Activated CD8-positive, alpha-beta memory T cell treated with anti-CD3 and anti-CD28 coated beads, Interleukin-2, amount 50 U/mL, for 24 hours (primary cell): Measurements from ENCODE around the gene API5.
"Not testable (repeated sequence)": the region's sequence is repeated elsewhere in the genome, so short reads cannot be mapped to it uniquely, and the experiment has no call there.

ENCODE experiments used
- DNase-seq: peaks from one replicate; pipeline ENCODE4 v3.0.0-alpha.2; 2020; ENCODE audit errors: extremely low read depth

Gene API5

DNA sequence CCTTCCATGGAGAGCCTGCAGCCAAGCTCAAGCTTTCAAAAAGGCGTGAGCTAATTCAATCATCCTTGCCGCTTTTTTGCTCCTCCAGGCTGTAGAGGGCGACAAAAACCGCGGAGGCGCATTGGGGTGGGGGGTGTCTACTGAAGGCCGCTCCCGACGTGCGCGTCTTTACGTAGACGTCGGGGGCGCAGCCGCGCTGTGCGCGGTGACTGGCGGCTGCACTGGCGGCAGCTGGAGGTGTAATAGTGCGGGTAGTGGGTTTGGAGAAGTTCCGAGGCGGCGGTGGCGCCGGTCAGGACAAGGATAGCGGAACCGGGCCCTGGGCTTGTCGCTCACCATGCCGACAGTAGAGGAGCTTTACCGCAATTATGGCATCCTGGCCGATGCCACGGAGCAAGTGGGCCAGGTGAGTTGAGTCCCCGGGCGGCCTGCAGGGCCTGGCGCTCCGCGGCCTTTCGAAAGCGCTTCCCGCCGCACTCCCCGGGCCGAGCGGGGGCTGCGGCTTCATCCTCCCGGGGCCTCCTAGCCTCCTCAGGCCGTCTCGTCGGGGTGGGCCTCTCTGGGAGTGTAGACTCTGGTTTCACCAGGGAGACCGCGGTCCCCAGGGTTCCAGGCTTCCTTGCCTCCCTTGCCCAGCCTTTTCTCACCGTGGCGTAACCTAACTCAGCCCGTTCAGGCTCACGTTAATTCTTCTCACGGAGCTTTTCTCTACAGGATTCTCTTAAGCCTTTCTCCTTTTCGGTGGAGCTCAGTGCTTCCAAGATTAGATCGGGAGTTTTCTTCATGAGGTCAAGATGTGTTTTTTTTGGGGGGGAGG lies at the start of gene API5:
Gene API5 (plus strand): TSS at position 206 of the 817 bp plus-strand sequence. CDS start 132 bp downstream, at position 338.
- peak; percentile 80 for DNase-seq

- DNase-seq = no peak
Observed at GRCh38 chr11:43267856-43268580, 43.8 kb upstream of the API5 start.

DNA sequence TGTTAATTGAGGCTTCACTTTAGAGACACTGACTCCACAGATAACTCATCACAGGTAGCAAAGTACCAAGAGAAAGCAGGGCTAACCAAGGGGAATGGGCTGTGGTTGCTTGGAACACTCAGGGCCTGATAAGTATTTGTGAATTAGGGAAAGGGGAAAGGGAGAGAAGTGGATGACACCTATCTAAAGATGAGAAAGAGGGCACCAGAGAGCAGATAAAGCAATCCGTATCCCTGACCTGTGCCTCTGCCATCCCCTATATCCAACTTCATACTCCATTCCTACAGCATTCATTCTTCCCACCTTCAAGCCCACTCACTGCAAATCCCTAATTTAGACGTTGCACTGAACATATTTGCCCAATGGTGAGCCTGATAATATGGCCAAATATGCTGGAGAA lies 43.0 kb upstream of the API5 start:
- DNase-seq = no peak

DNA sequence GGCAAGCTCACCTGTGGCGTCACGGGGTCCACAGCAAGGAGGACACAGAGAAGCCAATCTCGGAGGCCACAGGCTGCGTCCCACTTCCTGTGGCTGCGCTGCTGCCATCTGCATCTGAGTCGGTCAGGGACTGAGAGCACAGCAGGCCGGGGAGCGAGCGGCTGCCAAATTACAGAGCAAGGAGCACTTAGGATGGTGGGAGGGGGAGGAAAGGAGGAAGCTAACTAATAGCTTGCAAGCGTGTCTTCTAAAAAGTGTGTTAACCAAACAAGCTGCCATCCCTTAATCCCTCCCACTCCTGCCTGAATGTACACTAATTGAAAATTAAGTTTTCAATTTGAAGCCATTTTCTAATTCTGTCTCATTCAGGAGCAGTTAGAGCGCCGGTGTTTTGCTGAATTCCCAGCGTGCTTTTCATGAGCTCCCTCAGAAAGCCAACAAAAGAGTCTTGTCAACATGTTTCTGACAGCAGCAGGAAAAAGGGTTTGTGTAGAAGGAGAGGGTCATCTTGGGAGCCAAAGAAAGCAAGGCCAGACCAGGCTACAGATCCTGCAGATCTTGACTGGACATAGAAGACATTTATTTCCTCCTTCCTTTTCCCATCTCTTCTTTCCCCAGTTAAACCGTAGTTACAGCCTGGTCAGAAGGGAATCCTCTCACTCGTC lies 42.4 kb upstream of the API5 start:
- DNase-seq = no peak

DNA sequence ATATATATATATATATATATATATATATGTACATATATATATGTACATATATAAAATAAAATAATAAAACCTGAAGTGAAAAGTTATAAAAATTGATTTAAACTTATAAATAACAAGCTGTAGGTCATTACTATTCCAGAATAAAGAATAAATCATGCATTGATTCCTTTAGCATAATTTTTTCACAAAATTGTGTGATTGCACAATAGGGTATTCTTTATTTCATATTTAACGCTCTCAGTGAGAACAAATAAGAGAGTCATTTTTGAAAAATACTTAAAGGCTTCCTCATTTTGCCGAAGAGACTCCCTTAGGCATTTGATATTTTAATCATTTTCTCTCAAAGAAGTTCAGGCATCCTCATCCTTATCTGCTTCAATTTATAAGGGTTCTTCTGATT lies 41.3 kb upstream of the API5 start:
- no peak for DNase-seq

DNA sequence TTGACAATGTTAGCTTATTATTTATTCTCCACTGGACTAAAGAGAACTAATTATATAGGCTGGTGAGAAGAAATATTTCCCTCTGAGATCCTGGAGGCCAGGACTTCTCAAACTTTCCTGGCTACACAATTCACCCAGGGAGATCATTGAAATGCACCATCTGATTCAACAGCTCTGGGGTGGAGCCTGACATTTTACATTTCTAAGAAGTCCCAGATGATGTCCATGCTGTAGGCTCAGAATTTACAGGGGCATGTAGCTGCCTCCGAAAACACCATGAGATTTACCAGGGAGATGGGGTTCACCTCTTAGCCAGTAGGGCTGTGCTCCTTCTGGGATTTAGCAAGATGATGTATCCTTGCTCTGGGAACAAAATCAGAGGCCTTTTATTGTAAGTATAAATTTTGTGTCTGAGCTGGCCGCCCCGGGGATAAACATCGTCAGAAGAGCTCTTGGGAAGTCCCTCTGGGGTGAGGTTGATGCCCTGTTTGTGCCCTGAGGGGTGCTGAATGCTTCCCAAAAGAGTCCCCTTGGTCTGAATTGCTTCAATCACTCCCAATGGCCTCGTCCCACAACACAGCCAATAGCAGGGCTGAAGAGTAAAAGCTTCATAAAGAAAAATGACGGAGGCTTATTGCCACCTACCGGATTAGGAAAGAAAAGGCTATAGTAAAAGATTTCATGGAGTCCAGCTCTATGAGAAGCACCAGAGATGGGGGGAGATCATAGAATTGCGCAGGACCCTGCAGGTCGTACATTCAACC lies 33.4 kb upstream of the API5 start:
- no peak for DNase-seq

DNA sequence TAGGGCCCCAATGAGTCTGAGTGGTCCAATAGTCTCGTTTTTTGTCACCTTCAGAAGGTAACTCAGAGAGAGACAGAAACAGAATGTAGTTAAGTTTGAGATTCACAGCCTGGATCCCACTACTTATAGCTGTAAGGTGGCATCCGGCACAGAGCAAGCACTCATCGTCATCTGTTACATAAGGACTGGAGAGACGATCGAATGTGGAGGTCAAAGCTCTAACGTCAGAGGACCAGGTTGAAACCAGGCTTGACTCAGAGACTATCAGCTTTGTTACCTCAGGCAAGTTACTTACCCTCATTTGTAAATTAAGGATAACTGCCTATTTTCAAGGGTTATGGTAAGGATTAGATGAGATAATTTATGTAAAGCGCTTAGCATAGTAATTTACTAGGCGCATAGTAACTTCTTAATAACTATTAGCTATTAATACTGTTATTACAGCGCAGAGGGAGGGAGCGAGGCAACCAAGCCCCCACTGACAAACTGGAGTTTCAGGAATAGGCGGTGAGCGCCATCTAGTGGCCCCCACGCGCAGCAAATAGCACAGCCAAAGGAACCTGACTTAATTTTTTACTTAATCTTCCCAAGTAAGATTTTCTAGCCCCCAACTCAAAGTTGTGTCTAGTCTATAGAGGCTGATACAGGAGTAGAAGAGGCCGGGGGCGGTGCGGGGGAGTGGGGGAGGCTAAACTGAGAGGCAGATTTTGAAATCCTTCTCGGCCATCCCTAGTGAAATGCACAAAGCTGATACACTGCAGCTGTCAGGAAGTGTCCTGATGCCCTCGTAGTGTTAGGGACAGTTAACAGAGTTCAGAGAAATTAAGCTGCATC lies 29.0 kb upstream of the API5 start:
- no peak for DNase-seq

GRCh38 chr11:43285826-43286225 lies 26.0 kb upstream of the API5 start:
- no peak for DNase-seq

- no peak for DNase-seq
Observed at GRCh38 chr11:43289368-43289767, 22.4 kb upstream of the API5 start.

GRCh38 chr11:43298397-43298796 lies 13.4 kb upstream of the API5 start:
- no peak for DNase-seq

- DNase-seq = no peak
Observed at GRCh38 chr11:43315966-43316365, 4.2 kb downstream of the API5 start.

DNA sequence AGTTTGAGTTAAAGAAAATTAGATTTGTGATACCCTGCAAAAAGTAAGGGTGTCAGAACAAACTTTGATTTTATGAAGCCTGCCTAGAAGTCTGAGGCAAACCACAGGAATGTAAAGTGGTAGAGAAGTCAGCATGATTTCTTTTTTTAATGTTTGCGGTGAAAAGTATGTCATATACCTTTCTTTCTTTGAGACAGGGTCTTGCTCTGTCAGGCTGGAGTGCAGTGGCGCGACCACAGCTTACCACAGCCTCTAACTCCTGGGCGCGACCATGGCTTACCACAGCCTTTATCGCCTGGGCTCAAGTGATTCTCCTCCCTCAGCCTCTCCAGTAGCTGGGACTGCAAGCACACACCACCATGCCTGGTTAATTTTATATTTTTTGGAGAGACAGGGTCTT lies 4.7 kb downstream of the API5 start:
- DNase-seq = no peak

GRCh38 chr11:43327987-43328386 lies 16.2 kb downstream of the API5 start:
- no peak for DNase-seq

- no peak for DNase-seq
Observed at GRCh38 chr11:43328482-43328881, 16.7 kb downstream of the API5 start.

DNA sequence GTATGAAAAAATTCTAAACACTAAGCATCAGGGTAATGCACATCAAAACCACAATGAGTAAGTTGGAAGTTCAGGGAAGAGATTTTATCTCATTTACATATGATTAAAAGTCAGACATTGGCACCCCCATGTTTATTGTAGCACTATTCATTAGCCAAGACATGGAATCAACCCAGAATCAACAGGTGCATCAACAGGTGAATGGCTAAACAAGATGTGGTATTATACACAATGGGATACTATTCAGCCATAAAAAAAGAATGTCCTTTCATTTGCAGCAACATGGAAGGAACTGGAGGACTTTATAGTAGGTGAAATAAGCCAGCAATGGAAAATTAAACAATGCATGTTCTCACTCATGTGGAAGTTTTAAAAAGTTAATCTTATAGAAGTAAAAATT lies 29.4 kb downstream of the API5 start:
- no peak for DNase-seq

DNA sequence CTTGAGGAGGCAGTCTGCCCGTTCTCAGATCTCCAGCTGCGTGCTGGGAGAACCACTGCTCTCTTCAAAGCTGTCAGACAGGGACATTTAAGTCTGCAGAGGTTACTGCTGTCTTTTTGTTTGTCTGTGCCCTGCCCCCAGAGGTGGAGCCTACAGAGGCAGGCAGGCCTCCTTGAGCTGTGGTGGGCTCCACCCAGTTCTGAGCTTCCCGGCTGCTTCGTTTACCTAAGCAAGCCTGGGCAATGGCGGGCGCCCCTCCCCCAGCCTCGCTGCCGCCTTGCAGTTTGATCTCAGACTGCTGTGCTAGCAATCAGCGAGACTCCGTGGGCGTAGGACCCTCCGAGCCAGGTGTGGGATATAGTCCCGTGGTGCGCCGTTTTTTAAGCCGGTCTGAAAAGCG lies 39.6 kb downstream of the API5 start:
- not testable (repeated sequence) for DNase-seq

DNA sequence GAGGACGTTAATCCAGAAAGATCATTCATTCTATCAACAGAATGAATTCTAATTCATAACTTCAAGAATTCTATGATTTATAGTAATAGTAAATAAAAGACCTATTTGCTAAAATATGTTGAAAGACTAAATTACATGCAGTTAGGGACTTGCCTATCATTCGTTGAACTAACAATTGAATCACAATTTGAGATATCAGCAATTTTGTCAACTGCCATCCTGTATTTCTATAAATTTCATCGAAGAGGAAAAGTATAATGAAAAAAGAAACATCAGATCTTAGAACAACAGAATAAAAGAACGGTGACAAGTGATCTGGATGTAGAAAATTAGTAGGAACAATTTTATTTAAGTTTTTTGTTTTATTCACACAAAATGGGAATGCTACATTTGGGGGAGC lies 42.5 kb downstream of the API5 start:
- DNase-seq = no peak

GRCh38 chr11:43356336-43356735 lies 44.5 kb downstream of the API5 start:
- no peak for DNase-seq

GRCh38 chr11:43358279-43358800 lies 46.5 kb downstream of the API5 start:
- DNase-seq = no peak

GRCh38 chr11:43358801-43359421 lies 47.1 kb downstream of the API5 start, which contains the start of gene TTC17:
Gene TTC17, plus strand, starts transcription at chr11:43358920. Its CDS starts 35 bp downstream, at chr11:43358955.
- peak; percentile 83 for DNase-seq
